ENCODE results near the gene MBNL3. TPM values are rescaled to one million over a fixed set of nuclear protein-coding genes. Genes with fewer than 3 reads are reported as not detected.

Gene MBNL3
- 7.8 and 8.0 TPM in 2 replicates for total RNA-seq

DNA sequence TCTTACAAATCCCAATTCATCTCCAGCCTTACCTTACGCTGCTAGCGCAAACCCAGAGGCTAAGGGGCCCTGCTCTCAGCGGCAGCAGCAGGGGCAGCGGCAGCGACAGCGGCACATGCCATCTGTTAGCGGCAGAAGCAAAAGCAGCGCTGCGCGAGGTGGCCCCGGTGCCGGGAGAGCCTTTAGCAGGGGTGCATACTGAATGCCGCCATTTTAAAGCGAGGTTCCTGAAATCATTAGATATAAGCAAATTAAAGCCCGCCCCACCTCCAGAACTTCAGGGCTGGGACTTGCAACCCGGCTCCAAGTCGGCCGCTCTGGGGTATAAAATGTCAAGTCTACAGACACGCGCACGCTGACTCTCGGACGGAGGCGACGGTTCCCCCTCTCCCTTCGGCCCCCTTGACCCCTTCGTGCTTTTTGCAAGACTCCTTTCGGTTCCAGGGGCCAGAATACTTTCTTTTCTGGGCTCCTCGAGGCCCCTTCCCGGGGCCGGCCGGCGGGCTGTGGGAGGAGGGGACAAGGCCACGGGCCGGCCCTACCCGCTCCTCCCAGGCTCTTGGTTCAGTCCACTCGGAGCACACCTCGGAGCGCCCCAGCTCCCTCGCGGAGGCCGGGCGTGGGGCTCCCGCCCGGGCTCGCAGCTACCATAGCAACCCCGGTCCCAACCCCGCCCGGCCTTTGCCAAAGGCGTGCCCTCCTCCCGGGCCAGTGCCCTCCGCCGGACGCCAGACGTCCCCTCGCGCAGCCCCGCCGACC lies at the start of gene MBNL3:
TSS of gene MBNL3 (minus strand) at position 220 of the 759 bp plus-strand sequence. CDS start 49,427 bp downstream, outside the sequence.

Measured in airway epithelial cell (primary cell).